Astrocyte (in vitro differentiated cells and primary cell): ENCODE data around the gene EMX1.

Experiments used
- EZH2 ChIP-seq: IDR thresholded peaks from 2 replicates; pipeline ENCODE4 v1.6.1; 2012; ENCODE audit warnings: mild to moderate bottlenecking, low read length, inconsistent platforms; ENCODE audit not compliant: insufficient read depth
- TF ChIP-seq, protein P1 (sequence below): IDR thresholded peaks from 2 replicates; pipeline ENCODE4 v1.5.1; 2011; ENCODE audit warnings: low read depth, mild to moderate bottlenecking, inconsistent platforms, low read length, moderate library complexity; ENCODE audit not compliant: insufficient read depth

DNA sequence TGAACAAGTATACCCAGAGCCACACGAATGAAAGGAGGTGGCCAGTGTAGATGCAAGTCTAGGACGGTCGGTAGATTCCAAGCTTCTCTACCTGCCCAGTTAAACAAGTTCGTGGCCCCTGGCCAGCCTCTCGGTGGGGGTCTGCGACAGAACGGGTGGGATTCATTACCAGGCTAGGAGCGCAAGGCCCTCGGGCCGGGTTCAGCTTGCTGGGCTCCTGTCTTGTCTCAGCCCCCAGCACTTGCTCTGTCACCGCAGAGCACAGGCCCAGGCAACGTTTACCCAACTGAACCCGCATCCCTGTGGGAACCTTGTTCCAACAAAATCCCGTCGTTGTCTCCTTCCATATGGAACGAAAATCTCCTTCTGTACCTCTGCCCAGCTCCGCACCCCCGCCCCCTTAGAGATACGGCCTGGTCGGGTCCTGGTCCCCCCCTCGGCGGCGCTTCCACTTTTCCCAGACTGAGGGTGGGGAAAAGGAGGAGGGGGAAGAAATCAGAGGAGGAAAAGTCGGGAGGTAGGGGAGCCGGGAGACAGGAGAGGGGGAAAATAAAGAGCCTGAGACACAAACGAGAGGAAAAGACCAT, 1.9 kb upstream of the EMX1 start:
- TF ChIP-seq, protein P1, sequence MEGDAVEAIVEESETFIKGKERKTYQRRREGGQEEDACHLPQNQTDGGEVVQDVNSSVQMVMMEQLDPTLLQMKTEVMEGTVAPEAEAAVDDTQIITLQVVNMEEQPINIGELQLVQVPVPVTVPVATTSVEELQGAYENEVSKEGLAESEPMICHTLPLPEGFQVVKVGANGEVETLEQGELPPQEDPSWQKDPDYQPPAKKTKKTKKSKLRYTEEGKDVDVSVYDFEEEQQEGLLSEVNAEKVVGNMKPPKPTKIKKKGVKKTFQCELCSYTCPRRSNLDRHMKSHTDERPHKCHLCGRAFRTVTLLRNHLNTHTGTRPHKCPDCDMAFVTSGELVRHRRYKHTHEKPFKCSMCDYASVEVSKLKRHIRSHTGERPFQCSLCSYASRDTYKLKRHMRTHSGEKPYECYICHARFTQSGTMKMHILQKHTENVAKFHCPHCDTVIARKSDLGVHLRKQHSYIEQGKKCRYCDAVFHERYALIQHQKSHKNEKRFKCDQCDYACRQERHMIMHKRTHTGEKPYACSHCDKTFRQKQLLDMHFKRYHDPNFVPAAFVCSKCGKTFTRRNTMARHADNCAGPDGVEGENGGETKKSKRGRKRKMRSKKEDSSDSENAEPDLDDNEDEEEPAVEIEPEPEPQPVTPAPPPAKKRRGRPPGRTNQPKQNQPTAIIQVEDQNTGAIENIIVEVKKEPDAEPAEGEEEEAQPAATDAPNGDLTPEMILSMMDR = no peak
- peak; percentile 63 for TF ChIP-seq EZH2
